Nucleus accumbens (tissue), 56 donors: ENCODE measurements around the gene SLC25A25.

Experiments
- DNase-seq, 56 donors: peaks; one replicate each; lab custom pipeline; 2025; lab: John Stamatoyannopoulos, UW

SLC25A25 gene

GRCh38 chr9:128155736-128156500 lies 87.9 kb downstream of the SLC25A25 start:
- no peak for DNase-seq
